ENCODE measurements around the gene PIK3CG.
A peak's percentile ranks its signal among the peaks of the same experiment; 100 is the strongest.
"Not testable (repeated sequence)": the region's sequence is repeated elsewhere in the genome, so short reads cannot be mapped to it uniquely, and the experiment has no call there.

The PIK3CG gene

GRCh38 chr7:106865130-106866041 is at the start of gene PIK3CG:
Gene PIK3CG (plus strand): TSS chr7:106865282. CDS start chr7:106867562, 2,280 bp downstream.
- H3K9ac ChIP-seq (ENCODE audit: low read length) = no peak within 1 kb of the TSS
- no peaks in the 10 kb centered on the region for H3K27me3 ChIP-seq (ENCODE audit: control insufficient read depth in 1 of 2, insufficient read depth in 2 of 2, low read length in 2 of 2)
- H3K36me3 ChIP-seq (ENCODE audit: insufficient read depth, low read length) = no peaks in the 10 kb centered on the region
- H3K4me3 ChIP-seq (ENCODE audit: low read depth in 1 of 2, low read length in 2 of 2) = peak within 1 kb of the TSS; percentile 12 to 35
- no peaks in the 10 kb centered on the region for H3K9me3 ChIP-seq (ENCODE audit: low read length)
- peaks cover 15% of the 10 kb centered on the region for H3K4me1 ChIP-seq (ENCODE audit: insufficient read depth, low read length)
- H3K27ac ChIP-seq (ENCODE audit: low read depth, low read length) = peak within 1 kb of the TSS; percentile 2

GRCh38 chr7:106817098-106817497 is 48.0 kb upstream of the PIK3CG start:
- Histone ChIP-seq H3K4me1 (ENCODE audit: insufficient read depth, low read length) (no peaks in the 10 kb centered on the region), H3K9me3 (ENCODE audit: low read length) (no peaks in the 10 kb centered on the region), H3K27ac (ENCODE audit: low read depth, low read length) (no peak overlapping the region), H3K4me3 (ENCODE audit: low read depth in 1 of 2, low read length in 2 of 2) (no peak overlapping the region), H3K36me3 (ENCODE audit: insufficient read depth, low read length) (no peaks in the 10 kb centered on the region), H3K9ac (ENCODE audit: low read length) (no peak overlapping the region), H3K27me3 (ENCODE audit: control insufficient read depth in 1 of 2, insufficient read depth in 2 of 2, low read length in 2 of 2) (no peaks in the 10 kb centered on the region)

GRCh38 chr7:106818736-106819135 is 46.3 kb upstream of the PIK3CG start:
- Histone ChIP-seq H3K36me3 (ENCODE audit: insufficient read depth, low read length) (no peaks in the 10 kb centered on the region), H3K27ac (ENCODE audit: low read depth, low read length) (no peak overlapping the region), H3K9me3 (ENCODE audit: low read length) (no peaks in the 10 kb centered on the region), H3K27me3 (ENCODE audit: control insufficient read depth in 1 of 2, insufficient read depth in 2 of 2, low read length in 2 of 2) (no peaks in the 10 kb centered on the region), H3K4me1 (ENCODE audit: insufficient read depth, low read length) (no peaks in the 10 kb centered on the region), H3K4me3 (ENCODE audit: low read depth in 1 of 2, low read length in 2 of 2) (no peak overlapping the region), H3K9ac (ENCODE audit: low read length) (no peak overlapping the region)

DNA sequence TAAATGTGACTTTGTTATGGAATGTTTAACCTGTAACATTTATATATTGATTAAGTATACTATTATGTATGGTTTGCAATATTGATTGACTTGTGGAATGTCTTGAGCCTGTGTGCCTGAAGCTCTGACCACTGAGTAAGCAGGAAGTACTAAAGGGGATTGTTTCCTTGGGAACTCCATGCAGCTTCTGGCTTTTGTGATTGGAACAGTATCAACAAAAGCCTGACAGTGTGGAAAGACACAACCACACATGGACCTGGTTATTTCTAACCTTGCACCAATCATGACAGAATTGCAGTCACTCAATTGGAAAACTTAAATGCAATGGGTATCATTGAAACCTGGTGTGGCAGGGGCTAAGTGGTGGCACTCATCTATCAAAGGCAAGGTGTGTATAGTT is 45.5 kb upstream of the PIK3CG start:
- H3K4me1 ChIP-seq (ENCODE audit: insufficient read depth, low read length) = no peaks in the 10 kb centered on the region
- H3K4me3 ChIP-seq (ENCODE audit: low read depth in 1 of 2, low read length in 2 of 2) = no peak overlapping the region
- H3K36me3 ChIP-seq (ENCODE audit: insufficient read depth, low read length) = no peaks in the 10 kb centered on the region
- H3K27me3 ChIP-seq (ENCODE audit: control insufficient read depth in 1 of 2, insufficient read depth in 2 of 2, low read length in 2 of 2) = no peaks in the 10 kb centered on the region
- H3K27ac ChIP-seq (ENCODE audit: low read depth, low read length) = no peak overlapping the region
- no peak overlapping the region for H3K9ac ChIP-seq (ENCODE audit: low read length)
- H3K9me3 ChIP-seq (ENCODE audit: low read length) = no peaks in the 10 kb centered on the region

GRCh38 chr7:106820321-106821217 is 44.5 kb upstream of the PIK3CG start:
- Histone ChIP-seq H3K9me3 (ENCODE audit: low read length) (no peaks in the 10 kb centered on the region), H3K27me3 (ENCODE audit: control insufficient read depth in 1 of 2, insufficient read depth in 2 of 2, low read length in 2 of 2) (no peaks in the 10 kb centered on the region)

DNA sequence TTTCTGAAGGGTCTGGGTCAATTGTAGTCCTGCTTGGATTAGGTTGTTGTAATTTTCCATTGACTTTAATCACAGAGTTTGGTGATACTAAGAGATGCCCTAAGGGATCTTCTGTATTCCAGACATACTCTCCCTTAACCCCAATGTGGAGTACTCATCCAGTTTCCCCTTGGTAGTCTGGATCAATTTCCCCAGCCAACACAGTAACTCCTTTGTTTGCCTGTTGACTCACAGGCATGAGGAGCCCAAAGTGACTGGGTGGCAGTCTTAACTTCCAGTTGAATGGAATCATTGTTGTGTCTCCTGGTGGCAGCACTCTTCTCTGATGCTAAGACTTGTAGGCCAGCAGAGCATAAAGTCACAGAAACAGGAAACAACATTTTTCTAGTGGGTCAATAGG is 41.5 kb upstream of the PIK3CG start:
- Histone ChIP-seq H3K27ac (ENCODE audit: low read depth, low read length) (no peak overlapping the region), H3K4me3 (ENCODE audit: low read depth in 1 of 2, low read length in 2 of 2) (no peak overlapping the region), H3K27me3 (ENCODE audit: control insufficient read depth in 1 of 2, insufficient read depth in 2 of 2, low read length in 2 of 2) (no peaks in the 10 kb centered on the region), H3K9ac (ENCODE audit: low read length) (no peak overlapping the region), H3K36me3 (ENCODE audit: insufficient read depth, low read length) (no peaks in the 10 kb centered on the region), H3K9me3 (ENCODE audit: low read length) (no peaks in the 10 kb centered on the region), H3K4me1 (ENCODE audit: insufficient read depth, low read length) (no peaks in the 10 kb centered on the region)

More at GRCh38 chr7:106820321-106821217, 44.5 kb upstream of the PIK3CG start:
- H3K36me3 ChIP-seq (ENCODE audit: insufficient read depth, low read length) = no peaks in the 10 kb centered on the region
- H3K4me3 ChIP-seq (ENCODE audit: low read depth in 1 of 2, low read length in 2 of 2) = no peak overlapping the region
- H3K4me1 ChIP-seq (ENCODE audit: insufficient read depth, low read length) = no peaks in the 10 kb centered on the region
- no peak overlapping the region for H3K9ac ChIP-seq (ENCODE audit: low read length)
- no peak overlapping the region for H3K27ac ChIP-seq (ENCODE audit: low read depth, low read length)

DNA sequence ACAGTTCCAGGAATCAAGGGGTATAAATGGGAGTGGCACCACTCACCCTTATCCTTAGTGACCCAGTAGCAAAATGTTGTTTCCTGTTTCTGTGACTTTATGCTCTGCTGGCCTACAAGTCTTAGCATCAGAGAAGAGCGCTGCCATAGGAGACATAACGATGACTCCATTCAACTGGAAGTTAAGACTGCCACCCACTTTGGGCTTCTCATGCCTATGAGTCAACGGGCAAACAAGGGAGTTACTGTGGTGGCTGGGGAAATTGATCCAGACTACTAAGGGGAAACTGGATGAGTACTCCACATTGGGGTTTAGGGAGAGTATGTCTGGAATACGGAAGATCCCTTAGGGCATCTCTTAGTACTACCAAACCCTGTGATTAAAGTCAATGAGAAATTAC is 40.6 kb upstream of the PIK3CG start:
- no peaks in the 10 kb centered on the region for H3K36me3 ChIP-seq (ENCODE audit: insufficient read depth, low read length)
- no peak overlapping the region for H3K4me3 ChIP-seq (ENCODE audit: low read depth in 1 of 2, low read length in 2 of 2)
- H3K9me3 ChIP-seq (ENCODE audit: low read length) = no peaks in the 10 kb centered on the region
- no peaks in the 10 kb centered on the region for H3K27me3 ChIP-seq (ENCODE audit: control insufficient read depth in 1 of 2, insufficient read depth in 2 of 2, low read length in 2 of 2)
- no peaks in the 10 kb centered on the region for H3K4me1 ChIP-seq (ENCODE audit: insufficient read depth, low read length)
- no peak overlapping the region for H3K27ac ChIP-seq (ENCODE audit: low read depth, low read length)
- H3K9ac ChIP-seq (ENCODE audit: low read length) = no peak overlapping the region

- Histone ChIP-seq H3K4me3 (ENCODE audit: low read depth in 1 of 2, low read length in 2 of 2) (no peak overlapping the region), H3K36me3 (ENCODE audit: insufficient read depth, low read length) (no peaks in the 10 kb centered on the region), H3K4me1 (ENCODE audit: insufficient read depth, low read length) (no peaks in the 10 kb centered on the region), H3K27ac (ENCODE audit: low read depth, low read length) (no peak overlapping the region), H3K9ac (ENCODE audit: low read length) (no peak overlapping the region), H3K27me3 (ENCODE audit: control insufficient read depth in 1 of 2, insufficient read depth in 2 of 2, low read length in 2 of 2) (no peaks in the 10 kb centered on the region), H3K9me3 (ENCODE audit: low read length) (no peaks in the 10 kb centered on the region)
Observed at GRCh38 chr7:106827626-106828025, 37.5 kb upstream of the PIK3CG start.

- Histone ChIP-seq H3K27me3 (ENCODE audit: control insufficient read depth in 1 of 2, insufficient read depth in 2 of 2, low read length in 2 of 2) (no peaks in the 10 kb centered on the region), H3K4me3 (ENCODE audit: low read depth in 1 of 2, low read length in 2 of 2) (no peak overlapping the region), H3K36me3 (ENCODE audit: insufficient read depth, low read length) (no peaks in the 10 kb centered on the region), H3K9ac (ENCODE audit: low read length) (no peak overlapping the region), H3K9me3 (ENCODE audit: low read length) (no peaks in the 10 kb centered on the region), H3K27ac (ENCODE audit: low read depth, low read length) (no peak overlapping the region), H3K4me1 (ENCODE audit: insufficient read depth, low read length) (no peaks in the 10 kb centered on the region)
Observed at GRCh38 chr7:106829496-106829895, 35.6 kb upstream of the PIK3CG start.

- not testable (repeated sequence) for H3K4me3 ChIP-seq (ENCODE audit: low read depth in 1 of 2, low read length in 2 of 2); H3K36me3 ChIP-seq (ENCODE audit: insufficient read depth, low read length); H3K27me3 ChIP-seq (ENCODE audit: control insufficient read depth in 1 of 2, insufficient read depth in 2 of 2, low read length in 2 of 2); H3K4me1 ChIP-seq (ENCODE audit: insufficient read depth, low read length); H3K27ac ChIP-seq (ENCODE audit: low read depth, low read length); H3K9ac ChIP-seq (ENCODE audit: low read length); H3K9me3 ChIP-seq (ENCODE audit: low read length)
Observed at GRCh38 chr7:106830896-106831295, 34.2 kb upstream of the PIK3CG start.

GRCh38 chr7:106836816-106837215 is 28.3 kb upstream of the PIK3CG start:
- H3K4me3 ChIP-seq (ENCODE audit: low read depth in 1 of 2, low read length in 2 of 2) = no peak overlapping the region
- no peak overlapping the region for H3K9ac ChIP-seq (ENCODE audit: low read length)
- H3K9me3 ChIP-seq (ENCODE audit: low read length) = no peaks in the 10 kb centered on the region
- H3K36me3 ChIP-seq (ENCODE audit: insufficient read depth, low read length) = no peaks in the 10 kb centered on the region
- no peaks in the 10 kb centered on the region for H3K27me3 ChIP-seq (ENCODE audit: control insufficient read depth in 1 of 2, insufficient read depth in 2 of 2, low read length in 2 of 2)
- H3K27ac ChIP-seq (ENCODE audit: low read depth, low read length) = no peak overlapping the region
- H3K4me1 ChIP-seq (ENCODE audit: insufficient read depth, low read length) = no peaks in the 10 kb centered on the region

All from muscle layer of colon (tissue), 2 donors.